ENCODE results near the gene FAM53A. TPM values are rescaled to one million over a fixed set of nuclear protein-coding genes. Genes with fewer than 3 reads are reported as not detected.

The FAM53A gene
- total and polyA plus RNA-seq, 10 of the 15 experiments (the other 5 are each of a cell fraction or from before 2014, with no cell fraction given) = 0.02 to 0.87 (median 0.38) TPM; not detected in 2

GRCh38 chr4:1660948-1661677 lies 23.0 kb downstream of the FAM53A start:
- H3K9ac ChIP-seq (ENCODE audit: control insufficient read depth, insufficient read depth, low read length) = no peak overlapping the region
- WGBS (ENCODE audit: insufficient coverage, insufficient replicate concordance, low lambda C conversion rate, missing lambda C conversion rate) = 68% methylated on average over 25 of the region's 25 CpGs
- POLR2A ChIA-PET = interaction anchor here (0.6 kb wide), 1 partner anchor 14 kb away, joined by 3 read pairs; no protein-coding TSS in a partner anchor

More at GRCh38 chr4:1660948-1661677, 23.0 kb downstream of the FAM53A start:
- Histone ChIP-seq H2AFZ (ENCODE audit: control insufficient read depth, low read depth, low read length) (no peak overlapping the region), H4K20me1 (ENCODE audit: control insufficient read depth, insufficient read depth) (no peaks in the 10 kb centered on the region), H3K4me3 (no peak overlapping the region), H3K4me1 (ENCODE audit: control insufficient read depth, insufficient read depth, low read length) (no peaks in the 10 kb centered on the region), H3K27me3 (replicated peaks in 1 of 2; ENCODE audit: control insufficient read depth in 2 of 2, insufficient read depth in 2 of 2, low read length in 1 of 2) (no peaks in the 10 kb centered on the region), H3K79me2 (ENCODE audit: control insufficient read depth, insufficient read depth, low read length) (no peaks in the 10 kb centered on the region), H3K27ac (ENCODE audit: control insufficient read depth, insufficient read depth) (no peak overlapping the region), H3K9me3 (replicated peaks; ENCODE audit: control insufficient read depth, insufficient read depth, low read length) (no peaks in the 10 kb centered on the region), H3K4me2 (ENCODE audit: control insufficient read depth, insufficient read depth) (no peak overlapping the region), H3K36me3 (ENCODE audit: control insufficient read depth in 2 of 2, insufficient read depth in 2 of 2, low read length in 1 of 2) (no peaks in the 10 kb centered on the region)
- CTCF ChIA-PET = no interaction called here
- RAD21 ChIA-PET (ENCODE audit: unreplicated experiment) = interaction anchor here (0.6 kb wide), 1 partner anchor 134 kb away, joined by 3 read pairs; no protein-coding TSS in a partner anchor
- in situ Hi-C loops (cut with MboI) = no loop called here
- SMC1A ChIA-PET (ENCODE audit: uncharacterized antibody, unreplicated experiment) = no interaction called here
- TF ChIP-seq MTA2 (IDR thresholded peaks at IDR 0.05; ENCODE audit: low read depth) = no peak
- TF ChIP-seq SUPT20H (IDR thresholded peaks at IDR 0.05; ENCODE audit: borderline replicate concordance, control insufficient read depth, low read depth, low read length) = no peak
- TF ChIP-seq TCF3 (IDR thresholded peaks at IDR 0.05; ENCODE audit: borderline replicate concordance, insufficient read depth, low read depth, low read length) = no peak
- TF ChIP-seq PML (IDR thresholded peaks at IDR 0.05; ENCODE audit: low read length) = no peak
- no peak for TF ChIP-seq E4F1 (IDR thresholded peaks at IDR 0.05; ENCODE audit: borderline replicate concordance, partially characterized antibody)
- no peak for TF ChIP-seq HDAC2 (IDR thresholded peaks at IDR 0.05)
- no peak for TF ChIP-seq RFX5 (IDR thresholded peaks at IDR 0.05; ENCODE audit: low read depth, low read length)
- no peak for TF ChIP-seq SKIL (IDR thresholded peaks at IDR 0.05; ENCODE audit: low read depth, poor library complexity, severe bottlenecking)
- TF ChIP-seq EGR1 (IDR thresholded peaks at IDR 0.05; ENCODE audit: borderline replicate concordance in 1 of 2, low read depth in 2 of 2, low read length in 2 of 2) = no peak
- no peak for TF ChIP-seq CREM (IDR thresholded peaks at IDR 0.05; ENCODE audit: low read depth)
- no peak for TF ChIP-seq ZBTB4 (CRISPR knock-in tag; IDR thresholded peaks at IDR 0.05)
- TF ChIP-seq MXI1 (IDR thresholded peaks at IDR 0.05; ENCODE audit: low read depth, low read length) = no peak
- no peak for TF ChIP-seq GATAD2B (conservative IDR thresholded peaks at IDR 0.05; ENCODE audit: low read depth)
- FAIRE-seq (no peak), ATAC-seq (no peak), DNase-seq (ENCODE audit: low read depth, low spot score) (no peak)
- intact Hi-C loops (cut with micrococcal nuclease; ENCODE audit: unreplicated experiment) = no loop called here
- BruUV-seq (replicated peaks) = no TSS peak

Data from GM12878 (cell line).